Common myeloid progenitor, CD34-positive (primary cell): ENCODE data around the gene KAT2B.

Experiments
- CTCF ChIA-PET: fragments of 350-600 bp; sonication (Branson Sonifier 250); formaldehyde crosslinking; loops from one replicate; lab custom pipeline; 2021; ENCODE audit warnings: antibody characterized with exemption; lab: Charles Lee
- POLR2A ChIA-PET: fragments of 350-600 bp; sonication (Branson Sonifier 250); formaldehyde crosslinking; loops from one replicate; lab custom pipeline; 2021; ENCODE audit warnings: antibody characterized with exemption; lab: Charles Lee
- DNase-seq, 3 donors: peaks; one replicate each; pipeline versions ENCODE4 v3.0.0 to v3.0.0-alpha.2; 2013
- H3K27ac ChIP-seq, 2 experiments: 1 replicate in 1 of 2; 2 replicates in 1 of 2; pipeline ENCODE4 v1.7.0; 2013; ENCODE audit warnings: inconsistent platforms in 2 of 2, low read length in 2 of 2, mild to moderate bottlenecking in 2 of 2, low read depth in 1 of 2, moderate library complexity in 1 of 2; ENCODE audit not compliant: severe bottlenecking in 2 of 2, insufficient read depth in 1 of 2, poor library complexity in 1 of 2
- H3K27me3 ChIP-seq, 5 experiments: replicated peaks in 2 of 5; 1 replicate in 3 of 5; 2 replicates in 2 of 5; pipeline versions ENCODE4 v1.6.1 to v1.7.0; 2013; ENCODE audit warnings: low read length in 4 of 5, mild to moderate bottlenecking in 2 of 5, moderate library complexity in 2 of 5, inconsistent platforms in 1 of 5; ENCODE audit not compliant: insufficient read depth in 5 of 5, control insufficient read depth in 4 of 5
- H3K36me3 ChIP-seq, 4 experiments: 1 replicate in 2 of 4; 2 replicates in 2 of 4; pipeline versions ENCODE4 v1.6.1 to v1.7.0; 2013; ENCODE audit warnings: low read length in 3 of 4, control low read depth in 1 of 4, mild to moderate bottlenecking in 1 of 4; ENCODE audit not compliant: control insufficient read depth in 4 of 4, insufficient read depth in 4 of 4
- H3K4me1 ChIP-seq, 4 experiments: 1 replicate in 3 of 4; 2 replicates in 1 of 4; pipeline versions ENCODE4 v1.6.1 to v1.7.1; 2013; ENCODE audit warnings: low read length in 3 of 4, mild to moderate bottlenecking in 3 of 4, control low read depth in 1 of 4, inconsistent platforms in 1 of 4, moderate library complexity in 1 of 4; ENCODE audit not compliant: control insufficient read depth in 4 of 4, insufficient read depth in 4 of 4; ENCODE audit errors: control extremely low read depth in 1 of 4
- H3K4me3 ChIP-seq, 7 experiments: 1 replicate in 4 of 7; 2 replicates in 3 of 7; pipeline versions ENCODE4 v1.5.1 to v1.7.0; 2013; ENCODE audit warnings: mild to moderate bottlenecking in 7 of 7, low read length in 6 of 7, moderate library complexity in 6 of 7, inconsistent platforms in 2 of 7, low read depth in 2 of 7, control low read depth in 1 of 7; ENCODE audit not compliant: insufficient read depth in 4 of 7, control insufficient read depth in 1 of 7; ENCODE audit errors: extremely low read depth in 1 of 7
- H3K9me3 ChIP-seq, 5 experiments: 1 replicate in 4 of 5; 2 replicates in 1 of 5; pipeline versions ENCODE4 v1.6.1 to v1.7.1; 2013; ENCODE audit warnings: low read length in 4 of 5, mild to moderate bottlenecking in 2 of 5, inconsistent platforms in 1 of 5, low read depth in 1 of 5, moderate library complexity in 1 of 5; ENCODE audit not compliant: control insufficient read depth in 4 of 5, insufficient read depth in 2 of 5; ENCODE audit errors: control extremely low read depth in 1 of 5
- WGBS: methylation state at CpG from one replicate; pipeline ENCODE4 v1.1.5; 2013; ENCODE audit not compliant: insufficient coverage; 5-methylcytosine and 5-hydroxymethylcytosine counted together

KAT2B gene

DNA sequence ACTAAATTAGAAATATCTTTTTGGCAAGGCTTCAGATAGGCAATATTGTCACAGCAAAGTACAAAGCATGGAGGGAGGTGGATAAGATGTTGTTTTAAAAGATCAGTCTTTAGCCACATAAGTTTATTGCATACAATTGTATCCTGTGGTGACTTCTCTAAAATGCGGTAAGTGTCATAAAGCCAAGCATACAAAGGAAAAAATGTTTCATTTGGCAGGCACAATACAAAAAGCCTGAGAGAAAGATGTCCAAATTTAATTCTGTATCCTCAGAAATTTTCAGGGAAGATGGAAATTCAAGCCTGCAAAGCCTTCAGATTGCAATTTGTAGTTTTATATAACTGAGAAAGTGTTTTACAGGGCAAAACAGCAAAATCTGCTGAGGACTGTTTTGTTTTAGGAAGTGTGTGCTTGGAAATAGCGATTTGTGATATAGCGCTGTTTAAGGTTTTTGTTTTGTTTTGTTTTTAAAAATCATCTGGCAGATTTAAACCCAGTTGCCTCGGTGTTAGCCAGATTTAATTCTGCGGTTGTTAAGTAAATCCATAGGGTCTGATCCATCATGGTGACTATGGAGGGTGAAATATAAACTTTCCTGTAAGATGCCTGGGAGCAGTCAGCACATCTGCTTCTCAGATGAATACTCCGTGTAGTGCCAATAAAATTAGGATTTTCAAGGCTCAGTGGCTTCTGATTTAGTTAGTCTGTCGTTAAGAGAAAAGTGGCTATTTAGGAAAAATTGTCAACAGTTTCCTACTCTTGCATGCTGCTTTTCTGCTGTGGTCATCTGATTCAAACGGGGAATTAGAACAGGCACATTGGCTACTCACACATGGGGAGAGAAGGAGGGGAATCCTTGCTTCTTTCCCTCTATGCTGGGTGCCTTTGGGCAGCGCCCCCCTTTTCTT, 8.0 kb downstream of the KAT2B start:
- WGBS, result 73% methylated on average over 8 of the region's 9 CpGs
- CTCF ChIA-PET, result no interaction called here
- DNase-seq, result peak in 2 of 3 donors; percentile 47 to 54
- Histone ChIP-seq H3K27ac (peak overlapping the region in 1 of 2 experiments; percentile 22), H3K9me3 (no peaks in the 10 kb centered on the region), H3K4me3 (no peak overlapping the region), H3K27me3 (no peaks in the 10 kb centered on the region), H3K4me1 (peaks cover 4 to 33% (median 13%) of the 10 kb centered on the region in 4 experiments), H3K36me3 (no peaks in the 10 kb centered on the region)
- POLR2A ChIA-PET, result no interaction called here

DNA sequence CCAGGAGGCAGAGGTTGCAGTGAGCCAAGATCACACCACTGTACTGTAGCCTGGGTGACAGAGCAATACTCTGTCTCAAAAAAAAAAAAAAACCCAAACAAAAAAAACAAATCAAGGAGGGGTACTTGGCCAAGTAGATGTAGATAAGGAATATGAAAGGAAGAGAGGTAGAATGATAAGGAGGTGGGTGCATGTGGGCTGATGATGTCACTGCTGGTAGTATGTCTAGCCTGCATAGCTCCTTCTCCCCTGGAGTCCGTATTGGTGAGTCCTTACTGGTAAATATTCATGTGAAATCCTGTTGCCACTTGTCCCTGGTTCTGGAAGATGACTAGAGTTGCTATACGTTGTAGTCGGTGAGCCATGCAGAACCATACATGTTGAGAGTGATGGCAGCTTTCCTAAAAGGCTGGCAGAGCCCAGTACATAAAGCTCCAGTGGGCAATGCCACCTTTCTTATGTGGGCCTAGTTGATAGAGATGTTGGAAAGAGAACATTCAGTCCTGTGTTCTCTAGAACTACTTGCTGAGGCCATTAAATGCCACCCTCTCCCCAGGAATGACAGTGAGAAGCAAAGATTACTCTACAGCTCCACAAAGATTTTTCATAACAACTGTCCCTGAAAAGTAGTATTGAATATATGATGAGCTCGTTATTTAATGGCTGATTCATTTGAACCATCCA, 11.0 kb downstream of the KAT2B start:
- POLR2A ChIA-PET, result no interaction called here
- H3K4me1 ChIP-seq, result peaks cover 5 to 44% (median 25%) of the 10 kb centered on the region in 4 experiments

DNA sequence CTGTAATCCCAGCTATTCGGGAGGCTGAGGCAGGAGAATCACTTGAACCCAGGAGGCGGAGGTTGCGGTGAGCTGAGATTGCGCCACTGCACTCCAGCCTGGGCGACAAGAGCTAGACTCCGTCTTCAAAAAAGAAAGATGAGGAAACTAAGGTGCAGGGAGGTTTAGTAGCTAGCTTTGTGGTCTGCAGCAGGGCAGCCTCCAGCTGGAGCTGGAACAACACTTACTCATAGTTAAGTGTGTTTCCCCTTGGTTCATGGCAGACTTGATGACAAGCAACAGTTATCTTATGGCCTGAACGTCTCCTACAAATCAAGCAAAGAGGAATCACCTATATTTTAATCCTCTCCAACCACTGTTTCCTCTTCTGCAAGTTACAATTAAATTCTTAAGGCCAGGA, 12.6 kb downstream of the KAT2B start:
- peak in 1 of 3 donors; percentile 26 for DNase-seq
- Histone ChIP-seq H3K27me3 (no peaks in the 10 kb centered on the region), H3K4me3 (no peak overlapping the region), H3K9me3 (no peaks in the 10 kb centered on the region), H3K27ac (no peak overlapping the region), H3K4me1 (peaks cover 8 to 47% (median 28%) of the 10 kb centered on the region in 4 experiments), H3K36me3 (peaks cover 0 to 2% (median 0%) of the 10 kb centered on the region in 4 experiments)
- CTCF ChIA-PET, result interaction anchor here (0.9 to 2.6 kb wide), 3 partner anchors 9 to 62 kb away, joined by 3 to 9 read pairs (median 8); partner anchors contain the start of gene KAT2B
- POLR2A ChIA-PET, result no interaction called here
- WGBS, result 88% methylated on average over 5 of the region's 7 CpGs

More for the DNA sequence above, 11.0 kb downstream of the KAT2B start:
- no peak for DNase-seq
- WGBS, result 100% methylated on average over 2 of the region's 4 CpGs
- Histone ChIP-seq H3K9me3 (no peaks in the 10 kb centered on the region), H3K27ac (no peak overlapping the region), H3K4me3 (no peak overlapping the region), H3K36me3 (no peaks in the 10 kb centered on the region), H3K27me3 (no peaks in the 10 kb centered on the region)
- CTCF ChIA-PET, result interaction anchor here (0.8 to 1.1 kb wide), 2 partner anchors 8 to 10 kb away, joined by 3 read pairs; no protein-coding TSS in a partner anchor

DNA sequence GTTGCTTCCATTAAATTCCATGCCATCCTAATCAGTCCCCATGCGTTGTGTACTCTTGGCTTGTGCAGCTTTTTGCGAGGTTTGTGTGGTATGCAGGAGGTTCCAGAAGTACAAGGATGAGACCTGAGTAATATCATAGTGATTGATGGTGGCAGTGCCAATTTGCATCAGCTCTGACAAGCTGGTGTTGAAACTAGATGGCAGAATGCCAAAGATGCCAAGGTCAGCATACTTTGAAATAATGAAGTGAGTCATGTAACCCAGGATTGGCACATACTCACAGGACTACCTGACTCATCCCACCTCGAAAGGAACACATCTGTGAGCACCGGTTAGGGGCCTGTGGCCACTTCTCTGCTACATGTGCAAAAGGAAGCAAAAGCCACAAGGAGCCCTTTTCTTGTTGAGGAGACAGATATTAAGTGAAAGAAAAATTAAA, 14.3 kb downstream of the KAT2B start:
- H3K4me3 ChIP-seq, result peak overlapping the region in 2 of 7 experiments; percentile 25 to 51
- CTCF ChIA-PET, result interaction anchor here (2.1 to 2.6 kb wide), 2 partner anchors 11 to 13 kb away, joined by 8 to 9 read pairs; partner anchors contain the start of gene KAT2B
- WGBS, result 95% methylated on average over 2 of the region's 4 CpGs
- no peaks in the 10 kb centered on the region for H3K9me3 ChIP-seq
- DNase-seq, result peak; percentile 88 to 98 (median 98)
- peaks cover 0 to 3% (median 0%) of the 10 kb centered on the region in 4 experiments for H3K36me3 ChIP-seq
- peaks cover 8 to 39% (median 26%) of the 10 kb centered on the region in 4 experiments for H3K4me1 ChIP-seq
- H3K27me3 ChIP-seq, result no peaks in the 10 kb centered on the region
- peak overlapping the region in 1 of 2 experiments; percentile 21 for H3K27ac ChIP-seq
- POLR2A ChIA-PET, result no interaction called here

DNA sequence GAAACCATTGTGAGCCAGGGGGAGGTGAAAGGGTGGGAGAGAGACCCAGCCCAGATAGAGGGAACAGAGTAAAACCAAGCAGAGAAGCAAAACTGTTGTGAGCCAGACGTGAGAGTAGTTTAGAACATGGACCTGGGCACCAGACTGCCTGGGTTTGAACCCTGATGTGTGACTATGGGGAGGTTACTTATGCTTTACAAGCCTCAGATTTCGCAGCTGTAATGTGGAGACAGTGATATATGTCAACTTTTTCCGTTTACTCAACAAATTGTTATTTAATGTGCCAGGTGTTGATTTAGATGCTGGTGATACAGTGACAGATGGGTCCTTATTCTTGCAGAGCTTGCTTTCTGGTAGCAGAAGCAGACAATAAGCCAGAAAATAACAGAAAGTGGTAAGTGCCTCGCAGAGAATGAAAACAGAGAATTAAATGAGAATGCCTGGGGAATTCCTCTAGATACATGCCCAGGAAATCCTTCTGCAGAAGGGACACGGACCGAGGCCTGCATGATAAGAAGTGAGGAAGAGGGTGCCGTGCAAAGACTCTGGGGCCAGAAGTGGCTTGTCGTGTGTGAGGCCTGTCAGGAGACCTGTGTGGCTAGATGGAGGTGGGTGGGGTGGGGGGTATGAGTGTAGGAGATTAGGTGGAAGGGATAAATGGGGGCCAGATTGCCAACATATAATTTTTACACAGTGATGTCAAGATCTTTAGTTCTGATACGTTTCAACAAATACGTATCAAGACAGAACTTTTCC, 15.0 kb downstream of the KAT2B start:
- H3K36me3 ChIP-seq, result peaks cover 0 to 3% (median 0%) of the 10 kb centered on the region in 4 experiments
- peak overlapping the region in 3 of 7 experiments; percentile 25 to 51 (median 38) for H3K4me3 ChIP-seq
- H3K9me3 ChIP-seq, result no peaks in the 10 kb centered on the region
- peak in 2 of 3 donors; percentile 72 to 81 for DNase-seq
- CTCF ChIA-PET, result interaction anchor here (2.1 kb wide), 1 partner anchor 14 kb away, joined by 8 read pairs; the partner anchor contains the start of gene KAT2B
- no peaks in the 10 kb centered on the region for H3K27me3 ChIP-seq
- peaks cover 8 to 42% (median 26%) of the 10 kb centered on the region in 4 experiments for H3K4me1 ChIP-seq
- POLR2A ChIA-PET, result no interaction called here
- peak overlapping the region in 1 of 2 experiments; percentile 21 for H3K27ac ChIP-seq
- 11% methylated on average over 5 of the region's 10 CpGs for WGBS

DNA sequence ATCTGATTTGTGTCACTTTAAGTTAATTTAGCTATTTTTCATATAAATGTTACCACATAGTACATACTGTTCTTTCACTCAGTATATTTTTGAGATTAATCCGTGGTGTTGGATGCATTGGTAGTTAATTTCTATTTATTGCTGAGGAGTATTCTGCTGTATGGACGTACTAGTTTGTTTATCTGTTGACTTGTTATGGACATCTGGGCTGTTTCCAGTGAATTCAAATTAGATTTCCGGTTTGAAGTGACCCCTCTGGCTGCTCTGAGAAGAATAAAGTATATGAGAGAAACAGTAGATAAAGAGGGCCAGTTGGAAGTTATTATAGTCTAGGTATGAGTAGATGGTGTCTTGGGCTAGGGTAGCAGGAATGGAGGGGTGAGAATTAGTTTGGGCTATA, 15.6 kb downstream of the KAT2B start:
- Histone ChIP-seq H3K9me3 (no peaks in the 10 kb centered on the region), H3K4me1 (peaks cover 9 to 48% (median 29%) of the 10 kb centered on the region in 4 experiments), H3K4me3 (no peak overlapping the region), H3K27ac (peak overlapping the region in 1 of 2 experiments; percentile 21), H3K36me3 (peaks cover 0 to 3% (median 0%) of the 10 kb centered on the region in 4 experiments), H3K27me3 (no peaks in the 10 kb centered on the region)
- ChIA-PET POLR2A (no interaction called here), CTCF (no interaction called here)
- 86% methylated on average over 2 of the region's 3 CpGs for WGBS
- DNase-seq, result no peak
